C4-2B (cell line): ENCODE data around the gene ORM1.
"Not testable (repeated sequence)": the region's sequence is repeated elsewhere in the genome, so short reads cannot be mapped to it uniquely, and the experiment has no call there.

Experiments
- CTCF ChIP-seq: fragments of 450-650 bp; conservative IDR thresholded peaks from 2 replicates; pipeline ENCODE4 v1.5.1; 2017; ENCODE audit warnings: mild to moderate bottlenecking
- ZFX ChIP-seq: fragments of 450-650 bp; IDR thresholded peaks from 2 replicates; pipeline ENCODE4 v1.6.1; 2017

- not testable (repeated sequence) for TF ChIP-seq CTCF, ZFX
Observed at GRCh38 chr9:114328357-114328820, 5.5 kb downstream of the ORM1 start.
